AG10803 (cell line): ENCODE results near the gene GNAT1.

Experiments
- DNase-seq: peaks from one replicate; pipeline ENCODE4 v3.0.0; 2010; ENCODE audit warnings: low read depth
- H3K4me3 ChIP-seq: 2 replicates; pipeline ENCODE4 v1.5.1; 2011; ENCODE audit warnings: mild to moderate bottlenecking, low read length, control low read depth
- CTCF ChIP-seq: conservative IDR thresholded peaks from 2 replicates; pipeline ENCODE4 v1.5.1; 2011; ENCODE audit warnings: mild to moderate bottlenecking, low read length, control low read depth, inconsistent platforms

The GNAT1 gene

GRCh38 chr3:50167069-50167840 lies 24.2 kb upstream of the GNAT1 start:
- no peak overlapping the region for H3K4me3 ChIP-seq
- no peak for TF ChIP-seq CTCF
- DNase-seq = no peak

- no peak overlapping the region for H3K4me3 ChIP-seq
- TF ChIP-seq CTCF = no peak
- no peak for DNase-seq
Observed at GRCh38 chr3:50167841-50168209, 23.6 kb upstream of the GNAT1 start.

GRCh38 chr3:50168388-50168787 lies 23.0 kb upstream of the GNAT1 start:
- no peak for DNase-seq
- no peak overlapping the region for H3K4me3 ChIP-seq
- no peak for TF ChIP-seq CTCF

- DNase-seq = no peak
- H3K4me3 ChIP-seq = no peak overlapping the region
- no peak for TF ChIP-seq CTCF
Observed at GRCh38 chr3:50168791-50169190, 22.6 kb upstream of the GNAT1 start.

GRCh38 chr3:50169232-50169832 lies 22.1 kb upstream of the GNAT1 start:
- no peak for DNase-seq
- no peak overlapping the region for H3K4me3 ChIP-seq
- TF ChIP-seq CTCF = no peak

- no peak overlapping the region for H3K4me3 ChIP-seq
- no peak for TF ChIP-seq CTCF
- no peak for DNase-seq
Observed at GRCh38 chr3:50169858-50170257, 21.6 kb upstream of the GNAT1 start.

- H3K4me3 ChIP-seq = no peak overlapping the region
- no peak for TF ChIP-seq CTCF
- peak; percentile 50 for DNase-seq
Observed at GRCh38 chr3:50170689-50171088, 20.7 kb upstream of the GNAT1 start.
